Measurements from ENCODE around the gene EXOC6.

Gene EXOC6

DNA sequence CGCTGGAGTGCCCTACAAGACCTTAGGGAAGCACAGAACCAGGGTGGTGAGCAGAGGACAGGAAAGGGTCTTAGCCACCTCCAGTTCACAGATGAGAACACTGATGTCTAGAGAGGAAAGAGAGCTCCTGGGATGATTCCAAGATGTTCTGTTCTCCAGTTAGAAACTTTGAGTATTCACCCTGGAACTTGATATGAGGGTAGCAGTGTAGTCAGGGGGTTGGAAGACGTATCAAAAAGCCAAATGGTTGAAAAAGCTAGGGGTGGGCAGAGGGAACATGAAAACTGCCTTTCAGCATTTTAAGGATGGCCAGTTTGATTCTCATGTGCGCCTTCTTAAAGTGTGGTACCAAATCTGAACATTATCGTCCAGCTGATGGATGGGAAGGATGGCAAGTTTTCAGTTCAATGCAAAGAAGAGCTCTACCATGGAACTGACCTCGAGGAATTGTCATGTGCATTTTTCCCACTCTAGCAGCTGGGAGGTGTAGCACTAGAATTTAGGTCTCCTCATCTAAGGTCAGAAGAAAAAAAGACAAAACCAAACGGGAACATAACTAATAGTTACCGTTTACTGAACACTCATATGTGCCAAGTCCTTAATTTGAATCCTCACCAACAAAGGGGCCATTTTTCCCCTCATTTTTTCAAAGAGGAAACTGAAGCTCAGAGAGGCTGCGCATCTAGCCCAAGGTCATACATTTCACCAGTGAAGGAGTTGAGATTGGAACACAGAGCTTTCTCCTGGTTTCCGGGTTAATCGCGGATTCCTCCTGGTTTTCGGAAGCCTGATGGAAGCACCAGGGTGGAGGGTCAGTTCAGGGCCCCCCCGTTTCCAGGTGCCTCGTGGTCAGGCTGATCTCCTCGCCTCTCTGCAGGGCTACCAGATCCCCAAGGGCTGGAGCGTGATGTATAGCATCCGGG, 219.4 kb downstream of the EXOC6 start:
- no peak for DNase-seq

GRCh38 chr10:93068411-93069244, 220.3 kb downstream of the EXOC6 start:
- DNase-seq = peak in 1 of 2 experiments; percentile 13

DNA sequence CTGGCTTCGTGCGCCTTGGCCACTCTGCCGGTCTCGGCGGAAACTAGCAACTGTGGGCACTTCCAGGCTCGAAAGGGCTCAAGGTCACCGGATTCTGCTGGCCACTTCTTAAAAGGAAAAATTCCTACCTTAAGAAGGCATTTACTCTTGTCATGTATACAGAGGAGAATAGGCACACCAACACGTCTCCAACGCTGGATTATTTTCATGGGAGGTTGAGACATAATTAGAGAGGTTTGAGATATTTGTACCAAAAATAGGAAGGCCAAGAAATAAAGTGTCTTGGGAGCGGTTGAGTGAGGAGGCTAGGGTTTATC, 220.9 kb downstream of the EXOC6 start:
- no peak for DNase-seq

DNA sequence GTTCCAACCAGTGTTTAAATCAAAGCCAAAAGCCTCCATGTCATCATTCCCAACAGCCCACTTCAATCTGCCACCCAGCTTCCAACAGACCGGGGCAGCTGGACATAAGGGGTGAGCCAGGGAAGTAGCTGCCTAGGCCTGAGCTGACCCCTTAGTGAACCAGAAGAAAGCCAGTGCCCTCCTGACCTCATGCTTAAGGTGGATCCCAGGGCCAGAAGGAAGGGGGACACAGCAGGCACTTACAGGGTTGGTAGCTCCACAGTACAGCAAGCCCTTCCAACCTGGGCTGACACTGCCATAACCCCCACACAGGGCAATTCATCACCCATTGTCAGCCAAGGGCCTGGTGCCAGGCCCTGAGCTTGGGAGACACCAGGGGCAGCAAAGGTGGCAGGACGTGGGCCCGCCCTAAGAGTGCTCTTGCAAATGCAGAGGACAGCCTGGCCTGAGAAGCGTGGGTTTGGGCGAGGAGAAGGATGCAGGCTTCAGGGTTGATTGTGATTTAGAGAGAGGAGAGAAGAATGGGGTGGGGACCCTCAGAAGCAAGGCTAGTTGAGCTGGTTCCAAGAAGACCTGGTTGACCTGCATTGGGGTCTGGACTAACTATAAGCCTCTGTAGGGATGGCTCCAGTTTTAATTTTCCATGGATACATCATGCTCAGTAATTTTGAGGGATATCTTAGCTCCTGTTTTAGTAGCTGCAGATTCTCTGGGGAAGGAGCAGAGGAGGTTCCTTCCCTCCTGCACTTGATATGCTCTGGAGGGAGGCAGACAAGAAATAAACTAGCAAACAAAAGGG, 222.3 kb downstream of the EXOC6 start:
- no peak for DNase-seq

DNA sequence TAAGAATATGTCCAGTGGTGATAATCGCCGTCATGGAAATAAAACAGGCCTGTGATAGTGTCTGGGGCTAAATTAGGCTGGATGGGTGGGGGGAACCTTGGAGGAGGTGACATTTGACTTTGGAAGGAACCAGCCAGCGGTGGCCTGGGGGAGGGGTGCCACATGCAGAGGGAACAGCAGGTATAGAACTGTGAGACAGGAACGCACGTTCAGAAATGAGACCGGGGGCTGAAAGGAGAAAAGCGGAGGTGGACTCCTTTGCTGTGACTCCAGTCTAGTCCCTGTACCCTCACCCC, 222.8 kb downstream of the EXOC6 start:
- DNase-seq = no peak

DNA sequence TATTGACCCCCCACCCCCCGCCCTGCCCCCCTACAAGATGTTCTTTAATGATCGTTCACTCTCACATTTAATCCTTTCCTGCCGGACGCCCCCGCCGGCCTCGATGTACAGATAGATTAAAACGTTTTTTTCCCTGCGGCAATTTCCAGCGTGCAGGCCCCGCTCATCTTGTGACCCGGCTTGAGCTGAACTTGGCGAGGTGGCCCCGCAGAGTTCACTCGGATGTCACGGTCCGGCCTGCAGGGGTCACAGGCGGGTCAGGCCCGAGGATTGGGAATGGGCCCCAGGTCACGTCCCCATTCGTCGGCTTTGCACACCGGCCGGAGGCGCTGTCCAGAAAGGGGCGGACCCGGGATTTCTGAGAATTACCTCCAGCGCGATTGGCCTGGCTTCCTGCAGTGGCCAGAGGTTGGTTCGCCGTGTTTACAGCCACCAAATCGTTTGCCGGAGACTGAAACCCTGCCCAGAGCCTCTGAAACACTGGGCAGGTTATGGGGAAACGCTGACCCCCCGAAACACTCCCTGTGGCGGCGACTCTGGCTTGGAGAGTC, 223.4 kb downstream of the EXOC6 start:
- DNase-seq = no peak

GRCh38 chr10:93072225-93072712, 223.9 kb downstream of the EXOC6 start:
- peak in 1 of 2 experiments; percentile 43 for DNase-seq

DNA sequence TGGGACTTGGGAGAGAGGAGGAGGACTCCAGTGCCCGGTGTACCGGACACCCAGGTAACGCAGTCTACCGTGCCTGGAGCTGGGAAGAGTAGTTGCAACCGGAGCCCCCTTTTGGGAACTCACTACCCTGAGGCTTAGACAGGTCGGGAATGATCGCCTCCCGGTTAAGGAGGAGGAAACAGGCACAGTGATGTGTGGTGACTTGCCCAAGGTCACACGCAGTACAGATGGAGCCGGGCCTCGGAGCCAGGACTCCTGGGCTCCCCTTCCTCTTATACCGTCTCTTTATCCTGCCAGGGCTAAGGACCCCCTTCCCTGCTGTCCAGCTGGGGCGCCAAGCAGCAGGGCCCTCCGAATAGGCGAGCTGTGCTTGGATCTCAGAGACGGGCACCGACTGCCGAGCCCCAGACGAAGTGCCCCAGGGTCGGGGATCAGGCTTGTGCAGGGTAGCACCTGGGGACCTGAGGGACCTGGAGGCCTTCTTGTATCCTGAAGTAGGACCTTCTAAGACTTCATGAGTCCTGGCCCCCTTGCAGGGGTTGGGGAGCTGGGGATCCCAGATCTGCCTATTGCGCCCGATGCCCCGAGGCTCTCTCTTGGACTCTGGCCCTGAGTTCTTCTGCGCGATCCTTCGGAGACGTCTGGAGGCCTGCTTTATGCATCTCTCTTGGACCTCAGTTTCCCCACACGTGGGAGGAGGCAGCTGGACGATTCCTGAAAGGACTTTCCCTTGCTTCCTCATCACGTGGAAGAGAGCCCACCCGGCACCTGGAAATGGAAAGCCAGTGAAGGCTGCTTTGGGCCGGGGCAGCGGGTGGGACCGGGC, 224.6 kb downstream of the EXOC6 start:
- DNase-seq = no peak

- DNase-seq = peak in 1 of 2 experiments; percentile 52
Measured at GRCh38 chr10:93073539-93074146, 225.3 kb downstream of the EXOC6 start, which contains the start of gene CYP26A1. Gene CYP26A1, plus strand, starts transcription at chr10:93073893. Its CDS starts 42 bp downstream, at chr10:93073935.

GRCh38 chr10:93074147-93074596, 225.9 kb downstream of the EXOC6 start:
- DNase-seq = peak; percentile 56 to 68

DNA sequence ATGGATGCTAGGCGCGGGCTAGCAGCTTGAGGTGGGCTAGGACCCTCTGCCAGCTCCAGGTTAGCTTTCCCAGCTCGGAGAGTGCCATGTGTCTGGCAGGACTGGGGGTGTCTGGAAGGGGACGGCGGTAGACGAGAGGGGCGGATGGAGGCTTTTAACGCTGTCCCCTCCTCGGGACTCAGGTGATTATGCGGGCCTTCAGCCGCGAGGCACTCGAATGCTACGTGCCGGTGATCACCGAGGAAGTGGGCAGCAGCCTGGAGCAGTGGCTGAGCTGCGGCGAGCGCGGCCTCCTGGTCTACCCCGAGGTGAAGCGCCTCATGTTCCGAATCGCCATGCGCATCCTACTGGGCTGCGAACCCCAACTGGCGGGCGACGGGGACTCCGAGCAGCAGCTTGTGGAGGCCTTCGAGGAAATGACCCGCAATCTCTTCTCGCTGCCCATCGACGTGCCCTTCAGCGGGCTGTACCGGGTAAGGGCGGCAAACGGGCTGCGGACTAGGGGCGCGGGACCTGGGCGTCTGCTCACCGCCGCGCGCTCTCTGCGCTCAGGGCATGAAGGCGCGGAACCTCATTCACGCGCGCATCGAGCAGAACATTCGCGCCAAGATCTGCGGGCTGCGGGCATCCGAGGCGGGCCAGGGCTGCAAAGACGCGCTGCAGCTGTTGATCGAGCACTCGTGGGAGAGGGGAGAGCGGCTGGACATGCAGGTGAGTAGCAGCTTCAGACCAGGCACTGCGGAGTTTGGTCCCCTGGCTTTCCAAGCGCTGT, 226.5 kb downstream of the EXOC6 start:
- DNase-seq = no peak

DNA sequence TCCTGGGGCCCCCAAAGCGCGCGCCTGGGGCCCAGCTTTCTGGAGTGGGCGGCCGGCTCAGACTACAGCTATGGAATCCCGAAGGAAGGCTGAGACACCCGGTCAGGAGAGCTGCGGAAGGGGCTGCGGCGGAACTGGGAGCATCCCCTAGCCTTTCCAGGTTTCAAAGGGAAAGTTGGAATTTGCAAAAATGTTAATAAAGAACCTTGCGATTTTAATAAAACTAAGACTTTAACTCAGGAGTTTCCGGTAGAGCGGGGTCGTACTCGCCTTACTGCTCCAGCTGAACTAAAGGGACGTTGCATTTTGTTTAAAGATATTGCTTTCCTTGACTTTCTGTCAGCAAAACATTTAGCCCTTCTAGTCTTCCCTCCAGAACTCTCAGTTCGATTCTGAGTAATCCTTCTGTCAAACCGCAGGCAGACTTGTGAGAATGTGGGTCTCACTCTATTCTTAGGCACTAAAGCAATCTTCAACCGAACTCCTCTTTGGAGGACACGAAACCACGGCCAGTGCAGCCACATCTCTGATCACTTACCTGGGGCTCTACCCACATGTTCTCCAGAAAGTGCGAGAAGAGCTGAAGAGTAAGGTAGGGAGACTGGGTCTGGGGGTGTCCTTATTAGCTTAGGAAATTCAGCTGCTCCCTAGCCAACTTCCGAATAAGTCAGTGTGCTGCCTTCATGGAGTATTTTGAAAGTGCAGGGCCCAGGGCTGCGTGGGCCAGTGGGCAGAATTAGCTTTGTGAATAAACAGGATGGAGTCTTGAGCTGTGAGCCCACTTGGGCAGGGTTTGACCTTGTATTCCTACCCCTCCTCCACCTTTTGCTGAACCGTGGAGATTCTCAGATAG, 227.3 kb downstream of the EXOC6 start:
- DNase-seq = no peak

- no peak for DNase-seq
Measured at GRCh38 chr10:93076871-93077270, 228.6 kb downstream of the EXOC6 start.

- DNase-seq = no peak
Measured at GRCh38 chr10:93077860-93078337, 229.6 kb downstream of the EXOC6 start.

DNA sequence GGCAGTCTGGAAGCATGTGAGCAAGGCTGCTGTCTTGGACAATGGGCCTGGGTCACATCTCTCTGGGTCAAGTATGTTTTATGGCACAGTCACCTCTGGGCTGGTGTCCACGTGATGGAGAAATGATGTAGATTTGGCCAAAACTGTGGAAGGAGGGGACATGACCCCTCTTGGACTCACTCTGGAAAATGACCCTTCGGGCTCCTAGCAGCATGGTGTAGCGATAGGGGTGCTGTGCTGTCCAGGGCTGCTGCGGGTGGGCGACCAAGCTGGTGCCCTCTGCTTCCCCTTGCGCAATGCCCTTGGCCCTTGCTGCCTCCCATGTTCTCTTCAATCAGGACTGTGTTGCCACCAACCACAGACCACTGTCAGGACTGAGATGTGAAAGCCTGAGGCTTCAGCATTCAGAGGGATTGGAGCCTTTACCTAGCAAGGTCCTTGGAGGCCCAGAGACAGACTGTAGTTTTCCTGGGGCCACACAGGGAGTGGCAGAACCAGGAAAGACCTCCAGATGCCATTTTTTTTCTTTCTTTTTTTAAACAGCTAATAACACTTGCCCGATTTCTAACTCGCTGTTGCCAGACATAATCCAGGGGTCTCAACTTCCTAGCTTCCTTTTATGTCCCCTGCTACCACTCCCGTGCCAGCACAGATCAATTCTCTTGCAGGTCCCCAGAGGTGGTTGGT, 231.5 kb downstream of the EXOC6 start:
- DNase-seq = no peak

GRCh38 chr10:93080350-93081046, 232.2 kb downstream of the EXOC6 start:
- peak; percentile 72 to 74 for DNase-seq

DNA sequence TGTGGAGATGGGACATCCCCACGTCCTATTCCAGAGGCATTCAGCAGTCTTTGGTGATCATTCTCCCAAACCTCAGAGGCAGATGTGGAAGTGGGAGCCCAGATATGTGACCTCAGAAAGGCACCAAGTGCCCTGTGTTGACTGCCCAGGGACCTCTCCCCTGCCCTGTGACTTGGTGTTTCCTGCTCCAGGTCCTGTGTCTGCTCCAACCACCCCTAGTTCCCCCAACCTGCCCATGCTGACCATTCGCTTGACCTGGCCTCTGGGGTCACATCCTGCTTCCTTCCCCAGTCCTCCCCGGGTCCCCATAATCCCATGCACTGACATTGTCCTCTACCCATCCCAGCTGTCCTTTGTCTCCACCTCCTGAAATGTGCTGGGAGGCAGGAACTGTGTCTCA, 233.0 kb downstream of the EXOC6 start:
- DNase-seq = no peak

DNA sequence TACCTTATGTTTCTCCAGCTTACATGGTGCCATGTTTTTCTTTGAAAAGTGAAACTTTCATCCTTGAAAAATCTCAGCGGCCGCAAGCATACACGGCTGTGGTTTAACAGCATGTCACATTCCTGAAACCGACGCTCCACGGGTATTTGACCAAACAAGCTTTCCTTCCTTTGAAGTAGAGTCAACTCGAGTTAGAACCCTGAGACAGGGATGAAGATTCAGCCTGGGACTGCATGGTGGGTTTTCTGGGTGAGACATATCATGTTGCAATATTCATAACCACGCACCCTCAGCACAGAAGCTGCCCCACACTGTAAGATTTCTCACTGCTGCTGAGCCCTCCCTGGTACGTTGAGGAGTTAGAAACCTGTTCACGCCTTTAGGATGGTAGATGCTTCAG, 233.5 kb downstream of the EXOC6 start:
- DNase-seq = no peak

Measured in Kasumi-1 (cell line).